Type B pancreatic cell (in vitro differentiated cells): Measurements from ENCODE around the gene HRH3. TPM values are rescaled to one million over a fixed set of nuclear protein-coding genes. Genes with fewer than 3 reads are reported as not detected.

Experiments used
- DNase-seq: peaks from one replicate; pipeline ENCODE4 v3.0.0; 2021; ENCODE audit warnings: mixed read lengths; ENCODE audit not compliant: unreplicated experiment; ENCODE audit errors: extremely low spot score
- H3K27ac Mint-ChIP-seq: 2 replicates; pipeline ENCODE4 v1.8.0; 2021; ENCODE audit warnings: mild to moderate bottlenecking, mixed read lengths
- H3K27me3 Mint-ChIP-seq: 2 replicates; pipeline ENCODE4 v1.8.0; 2021; ENCODE audit warnings: mixed read lengths
- H3K36me3 Mint-ChIP-seq: 2 replicates; pipeline ENCODE4 v1.8.0; 2021; ENCODE audit warnings: mixed read lengths
- H3K4me1 Mint-ChIP-seq: one replicate; pipeline ENCODE4 v1.8.0; 2021; ENCODE audit warnings: mixed read lengths; ENCODE audit not compliant: unreplicated experiment
- H3K4me3 Mint-ChIP-seq: 2 replicates; pipeline ENCODE4 v1.8.0; 2021; ENCODE audit warnings: mild to moderate bottlenecking, mixed read lengths
- H3K9me3 Mint-ChIP-seq: 2 replicates; pipeline ENCODE4 v1.8.0; 2021; ENCODE audit warnings: mixed read lengths
- CTCF ChIP-seq: fragments of 200-600 bp; sonication (generic); conservative IDR thresholded peaks from 2 replicates; pipeline ENCODE4 v1.5.0; 2021; ENCODE audit warnings: antibody characterized with exemption, mild to moderate bottlenecking
- total RNA-seq: library from RNA; stranded (reverse); gene quantifications from 2 replicates; pipeline ENCODE4 v1.2.1, GENCODE V29; 2021; ENCODE audit warnings: low replicate concordance

Gene HRH3
- total RNA-seq, 1 donor from 2014 or later = 0.53 TPM

GRCh38 chr20:62174870-62175624, 45.0 kb downstream of the HRH3 start:
- H3K9me3 Mint-ChIP-seq = no peaks in the 10 kb centered on the region
- H3K4me1 Mint-ChIP-seq = no peaks in the 10 kb centered on the region
- H3K36me3 Mint-ChIP-seq = peaks cover 10% of the 10 kb centered on the region
- peak overlapping the region; percentile 42 for H3K27ac Mint-ChIP-seq
- no peak overlapping the region for H3K4me3 Mint-ChIP-seq
- H3K27me3 Mint-ChIP-seq = no peaks in the 10 kb centered on the region
- TF ChIP-seq CTCF = no peak
- DNase-seq = no peak

GRCh38 chr20:62174021-62174804, 45.9 kb downstream of the HRH3 start:
- H3K4me1 Mint-ChIP-seq = no peaks in the 10 kb centered on the region
- peaks cover 10% of the 10 kb centered on the region for H3K36me3 Mint-ChIP-seq
- no peaks in the 10 kb centered on the region for H3K9me3 Mint-ChIP-seq
- H3K27ac Mint-ChIP-seq = no peak overlapping the region
- H3K4me3 Mint-ChIP-seq = no peak overlapping the region
- no peak for DNase-seq
- H3K27me3 Mint-ChIP-seq = no peaks in the 10 kb centered on the region
- no peak for TF ChIP-seq CTCF

- Mint-ChIP-seq H3K36me3 (peaks cover 14% of the 10 kb centered on the region), H3K27me3 (no peaks in the 10 kb centered on the region), H3K4me1 (no peaks in the 10 kb centered on the region), H3K4me3 (no peak overlapping the region), H3K9me3 (no peaks in the 10 kb centered on the region), H3K27ac (no peak overlapping the region)
- DNase-seq = no peak
- TF ChIP-seq CTCF = no peak
Observed at GRCh38 chr20:62172666-62173065, 47.4 kb downstream of the HRH3 start.

GRCh38 chr20:62171245-62171644, 48.8 kb downstream of the HRH3 start:
- Mint-ChIP-seq H3K9me3 (no peaks in the 10 kb centered on the region), H3K27me3 (no peaks in the 10 kb centered on the region), H3K4me1 (no peaks in the 10 kb centered on the region), H3K36me3 (peaks cover 16% of the 10 kb centered on the region), H3K27ac (no peak overlapping the region), H3K4me3 (no peak overlapping the region)
- no peak for DNase-seq
- TF ChIP-seq CTCF = no peak

- Mint-ChIP-seq H3K27ac (no peak overlapping the region), H3K36me3 (peaks cover 17% of the 10 kb centered on the region), H3K9me3 (no peaks in the 10 kb centered on the region), H3K4me1 (no peaks in the 10 kb centered on the region), H3K27me3 (no peaks in the 10 kb centered on the region), H3K4me3 (no peak overlapping the region)
- TF ChIP-seq CTCF = no peak
- DNase-seq = no peak
Observed at GRCh38 chr20:62170536-62170935, 49.5 kb downstream of the HRH3 start.
